ENCODE results near the gene TBC1D16. TPM values are rescaled to one million over a fixed set of nuclear protein-coding genes. Genes with fewer than 3 reads are reported as not detected.

TBC1D16 gene
- total and polyA plus RNA-seq, 7 donors, result 1.7 to 11.4 (median 6.5) TPM

- peak in 1 of 2 donors; percentile 32 for DNase-seq
- intact Hi-C loops (cut with DNase I), result no loop called here
Measured at GRCh38 chr17:79950306-79950705, 85.4 kb downstream of the TBC1D16 start.

GRCh38 chr17:79949656-79950209 lies 85.9 kb downstream of the TBC1D16 start:
- no peak for TF ChIP-seq CTCF (IDR thresholded peaks at IDR 0.05)
- intact Hi-C loops (cut with DNase I), result no loop called here
- no peak for ATAC-seq
- H3K4me1 ChIP-seq, result no peaks in the 10 kb centered on the region
- H3K27ac ChIP-seq, result no peak overlapping the region
- no peak overlapping the region for H3K4me3 ChIP-seq
- no peaks in the 10 kb centered on the region for H3K9me3 ChIP-seq
- no peaks in the 10 kb centered on the region for H3K36me3 ChIP-seq (ENCODE audit: insufficient read depth in 1 of 2, low read depth in 1 of 2)
- DNase-seq, result peak in 1 of 2 donors; percentile 38
- peaks cover 0 to 6% (median 0%) of the 10 kb centered on the region in 3 donors for H3K27me3 ChIP-seq (ENCODE audit: insufficient read depth in 3 of 3, low read length in 2 of 3)
- WGBS, 3 donors, result 91 to 92% (median 91%) methylated on average over 27 of the region's 27 CpGs

More at GRCh38 chr17:79950306-79950705, 85.4 kb downstream of the TBC1D16 start:
- ATAC-seq, result no peak
- H3K36me3 ChIP-seq (ENCODE audit: insufficient read depth in 1 of 2, low read depth in 1 of 2), result no peaks in the 10 kb centered on the region
- H3K4me3 ChIP-seq, result no peak overlapping the region
- peaks cover 0 to 6% (median 0%) of the 10 kb centered on the region in 3 donors for H3K27me3 ChIP-seq (ENCODE audit: insufficient read depth in 3 of 3, low read length in 2 of 3)
- H3K27ac ChIP-seq, result no peak overlapping the region
- no peaks in the 10 kb centered on the region for H3K9me3 ChIP-seq
- TF ChIP-seq CTCF (IDR thresholded peaks at IDR 0.05), result no peak
- no peaks in the 10 kb centered on the region for H3K4me1 ChIP-seq
- 93 to 95% (median 94%) methylated on average over 30 to 31 of the region's 31 CpGs for WGBS, 3 donors

- 89 to 93% (median 89%) methylated on average over 27 to 29 of the region's 29 CpGs for WGBS, 3 donors
- DNase-seq (peak in 1 of 2 donors; percentile 32), ATAC-seq (no peak)
- peaks cover 0 to 6% (median 0%) of the 10 kb centered on the region in 3 donors for H3K27me3 ChIP-seq (ENCODE audit: insufficient read depth in 3 of 3, low read length in 2 of 3)
- H3K4me1 ChIP-seq, result no peaks in the 10 kb centered on the region
- no peak for TF ChIP-seq CTCF (IDR thresholded peaks at IDR 0.05)
- no peak overlapping the region for H3K27ac ChIP-seq
- no peak overlapping the region for H3K4me3 ChIP-seq
- no peaks in the 10 kb centered on the region for H3K36me3 ChIP-seq (ENCODE audit: insufficient read depth in 1 of 2, low read depth in 1 of 2)
- intact Hi-C loops (cut with DNase I), result no loop called here
- no peaks in the 10 kb centered on the region for H3K9me3 ChIP-seq
Measured at GRCh38 chr17:79948945-79949655, 86.6 kb downstream of the TBC1D16 start.

- Histone ChIP-seq H3K4me3 (no peak overlapping the region), H3K27me3 (ENCODE audit: insufficient read depth in 3 of 3, low read length in 2 of 3) (peaks cover 0 to 6% (median 0%) of the 10 kb centered on the region in 3 donors), H3K27ac (no peak overlapping the region), H3K9me3 (no peaks in the 10 kb centered on the region), H3K36me3 (ENCODE audit: insufficient read depth in 1 of 2, low read depth in 1 of 2) (no peaks in the 10 kb centered on the region), H3K4me1 (no peaks in the 10 kb centered on the region)
- intact Hi-C loops (cut with DNase I), result no loop called here
- WGBS, 3 donors, result 91 to 95% (median 95%) methylated on average over 10 of the region's 10 CpGs
- ATAC-seq (no peak), DNase-seq (peak in 1 of 2 donors; percentile 38)
- no peak for TF ChIP-seq CTCF (IDR thresholded peaks at IDR 0.05)
Measured at GRCh38 chr17:79948406-79948944, 87.2 kb downstream of the TBC1D16 start.
